WTC11 (cell line): ENCODE measurements around the gene RBMS2. TPM values are rescaled to one million over a fixed set of nuclear protein-coding genes. Genes with fewer than 3 reads are reported as not detected.

Source experiments
- ATAC-seq: fragments of 200-7000 bp; cut with Tn5 transposase; 2 replicates; pipeline ENCODE4 v1.10.0; 2021; ENCODE audit warnings: mild to moderate bottlenecking, moderate library complexity
- CTCF ChIA-PET: fragments of 300-600 bp; sonication (Branson Sonifier 250); formaldehyde crosslinking; loops from one replicate; lab custom pipeline; 2021; ENCODE audit warnings: antibody characterized with exemption; lab: Charles Lee
- POLR2A ChIA-PET: fragments of 350-600 bp; sonication (Branson Sonifier 250); formaldehyde crosslinking; loops from one replicate; lab custom pipeline; 2021; ENCODE audit warnings: antibody characterized with exemption; lab: Charles Lee
- DNase-seq: peaks from one replicate; pipeline ENCODE4 v3.0.0; 2021; ENCODE audit warnings: low spot score
- H3K27ac Mint-ChIP-seq: 2 replicates; pipeline ENCODE4 v1.8.0; 2021; ENCODE audit warnings: mixed read lengths
- H3K27me3 Mint-ChIP-seq: 2 replicates; pipeline ENCODE4 v1.8.0; 2021; ENCODE audit warnings: low read depth, mild to moderate bottlenecking, moderate library complexity, mixed read lengths
- H3K36me3 Mint-ChIP-seq: 2 replicates; pipeline ENCODE4 v1.8.0; 2021; ENCODE audit warnings: mixed read lengths
- H3K4me1 Mint-ChIP-seq: 2 replicates; pipeline ENCODE4 v1.8.0; 2022; ENCODE audit warnings: mixed read lengths
- H3K4me3 Mint-ChIP-seq: 2 replicates; pipeline ENCODE4 v1.8.0; 2021; ENCODE audit warnings: mild to moderate bottlenecking, moderate library complexity, mixed read lengths
- H3K9me3 Mint-ChIP-seq: 2 replicates; pipeline ENCODE4 v1.8.0; 2021; ENCODE audit warnings: mixed read lengths
- AR ChIP-seq: fragments of 250-450 bp; sonication (Bioruptor Pico); IDR thresholded peaks from 2 replicates; pipeline ENCODE4 v1.9.0; 2021; ENCODE audit warnings: mild to moderate bottlenecking
- ARID4B ChIP-seq: sonication (generic); formaldehyde crosslinking; IDR thresholded peaks from 2 replicates; pipeline ENCODE4 v1.8.0; 2023; ENCODE audit warnings: missing genetic modification reagents, mild to moderate bottlenecking, borderline replicate concordance
- HMGXB4 ChIP-seq: sonication (generic); formaldehyde crosslinking; IDR thresholded peaks from 2 replicates; pipeline ENCODE4 v1.8.1; 2023; ENCODE audit warnings: mild to moderate bottlenecking, moderate library complexity, missing genetic modification reagents
- MYBL2 ChIP-seq: sonication (generic); formaldehyde crosslinking; IDR thresholded peaks from 2 replicates; pipeline ENCODE4 v1.8.1; 2023; ENCODE audit warnings: mild to moderate bottlenecking, moderate library complexity, missing genetic modification reagents
- NFATC4 ChIP-seq: fragments of 250-450 bp; sonication (Bioruptor Pico); IDR thresholded peaks from 2 replicates; pipeline ENCODE4 v1.9.0; 2021; ENCODE audit warnings: mild to moderate bottlenecking
- NFE2L1 ChIP-seq: sonication (generic); formaldehyde crosslinking; IDR thresholded peaks from 2 replicates; pipeline ENCODE4 v1.8.1; 2023; ENCODE audit warnings: missing genetic modification reagents
- NR1H2 ChIP-seq: sonication (generic); formaldehyde crosslinking; IDR thresholded peaks from 2 replicates; pipeline ENCODE4 v1.9.0; 2021; ENCODE audit warnings: mild to moderate bottlenecking, moderate library complexity, missing genetic modification reagents
- NR3C1 ChIP-seq: sonication (generic); formaldehyde crosslinking; conservative IDR thresholded peaks from 2 replicates; pipeline ENCODE4 v1.8.1; 2023; ENCODE audit warnings: low read depth, mild to moderate bottlenecking, missing genetic modification reagents
- RORB ChIP-seq: fragments of 250-450 bp; sonication (Bioruptor Pico); IDR thresholded peaks from 2 replicates; pipeline ENCODE4 v1.9.0; 2021; ENCODE audit warnings: mild to moderate bottlenecking
- SP1 ChIP-seq: sonication (generic); formaldehyde crosslinking; conservative IDR thresholded peaks from 2 replicates; pipeline ENCODE4 v1.8.1; 2022; ENCODE audit warnings: missing genetic modification reagents
- TCF7 ChIP-seq: sonication (generic); formaldehyde crosslinking; IDR thresholded peaks from 2 replicates; pipeline ENCODE4 v1.8.0; 2022; ENCODE audit warnings: mild to moderate bottlenecking, low read depth, missing genetic modification reagents, moderate library complexity
- TEAD1 ChIP-seq: sonication (generic); formaldehyde crosslinking; IDR thresholded peaks from 2 replicates; pipeline ENCODE4 v1.8.0; 2022; ENCODE audit warnings: mild to moderate bottlenecking, missing genetic modification reagents
- TEAD4 ChIP-seq: sonication (generic); formaldehyde crosslinking; IDR thresholded peaks from 2 replicates; pipeline ENCODE4 v1.8.0; 2022; ENCODE audit warnings: mild to moderate bottlenecking, missing genetic modification reagents
- TP53 ChIP-seq: sonication (generic); formaldehyde crosslinking; IDR thresholded peaks from 2 replicates; pipeline ENCODE4 v1.8.1; 2023; ENCODE audit warnings: mild to moderate bottlenecking, missing genetic modification reagents
- USF1 ChIP-seq: sonication (generic); formaldehyde crosslinking; IDR thresholded peaks from 2 replicates; pipeline ENCODE4 v1.8.0; 2022; ENCODE audit warnings: mild to moderate bottlenecking, missing genetic modification reagents
- USF2 ChIP-seq: sonication (generic); formaldehyde crosslinking; IDR thresholded peaks from 2 replicates; pipeline ENCODE4 v1.8.1; 2023; ENCODE audit warnings: mild to moderate bottlenecking, missing genetic modification reagents, moderate library complexity
- ZBTB43 ChIP-seq: sonication (generic); formaldehyde crosslinking; IDR thresholded peaks from 2 replicates; pipeline ENCODE4 v1.8.1; 2023; ENCODE audit warnings: mild to moderate bottlenecking, missing genetic modification reagents
- ZMAT4 ChIP-seq: fragments of 250-450 bp; sonication (Bioruptor Pico); IDR thresholded peaks from 2 replicates; pipeline ENCODE4 v1.9.0; 2021; ENCODE audit warnings: mild to moderate bottlenecking
- ZNF232 ChIP-seq: sonication (generic); formaldehyde crosslinking; IDR thresholded peaks from 2 replicates; pipeline ENCODE4 v1.8.0; 2022; ENCODE audit warnings: mild to moderate bottlenecking, missing genetic modification reagents
- ZNF396 ChIP-seq: fragments of 250-450 bp; sonication (Bioruptor Pico); IDR thresholded peaks from 2 replicates; pipeline ENCODE4 v1.8.0; 2021; ENCODE audit warnings: mild to moderate bottlenecking, moderate library complexity, borderline replicate concordance
- ZNF423 ChIP-seq: fragments of 250-450 bp; sonication (Bioruptor Pico); IDR thresholded peaks from 2 replicates; pipeline ENCODE4 v2.1.2; 2022; ENCODE audit warnings: mild to moderate bottlenecking, moderate library complexity
- ZNF425 ChIP-seq: fragments of 250-450 bp; sonication (Bioruptor Pico); conservative IDR thresholded peaks from 2 replicates; pipeline ENCODE4 v1.9.0; 2021; ENCODE audit warnings: mild to moderate bottlenecking
- total RNA-seq: library from RNA; stranded (reverse); gene quantifications from 3 replicates; pipeline ENCODE4 v1.2.3, GENCODE V29; 2021

Gene RBMS2
- total RNA-seq, 1 experiment from 2014 or later = 16.7 TPM

GRCh38 chr12:56636675-56637540, 115.3 kb downstream of the RBMS2 start:
- CTCF ChIA-PET = interaction anchor here (0.6 to 5.3 kb wide), 84 partner anchors 9 to 822 kb away, joined by 3 to 84 read pairs (median 4); partner anchors contain the start of genes ATP5F1B, CNPY2, DNAJC14 and ESYT1
- Mint-ChIP-seq H3K4me1 (peaks cover 42% of the 10 kb centered on the region), H3K27me3 (no peaks in the 10 kb centered on the region), H3K4me3 (peak overlapping the region; percentile 97), H3K9me3 (no peaks in the 10 kb centered on the region), H3K36me3 (peaks cover 37% of the 10 kb centered on the region), H3K27ac (peak overlapping the region; percentile 99)
- DNase-seq (peak; percentile 99), ATAC-seq (peak; percentile 70)
- POLR2A ChIA-PET = interaction anchor here (0.5 to 1.3 kb wide), 19 partner anchors 9 to 509 kb away, joined by 3 to 14 read pairs (median 3); partner anchors contain the start of genes ATP5F1B, ESYT1, GLS2 and LRP1
- TF ChIP-seq ZNF396 (CRISPR knock-in tag) (no peak), RORB (CRISPR knock-in tag) (no peak), MYBL2 (CRISPR knock-in tag) (no peak), USF1 (CRISPR knock-in tag) (no peak), ZNF423 (CRISPR knock-in tag) (no peak), NR1H2 (CRISPR knock-in tag) (no peak), ZNF425 (CRISPR knock-in tag) (0 out of 2 replicates have a peak, but pooled peaks have one; percentile 30), NFATC4 (CRISPR knock-in tag) (no peak), USF2 (CRISPR knock-in tag) (no peak), SP1 (peak; percentile 76), NFE2L1 (CRISPR knock-in tag) (no peak), TP53 (CRISPR knock-in tag) (no peak), AR (CRISPR knock-in tag) (no peak), ZMAT4 (CRISPR knock-in tag) (no peak), HMGXB4 (0 out of 2 replicates have a peak, but pooled peaks have one; percentile 41), TEAD4 (CRISPR knock-in tag) (no peak), TCF7 (CRISPR knock-in tag) (no peak), ZBTB43 (CRISPR knock-in tag) (no peak), ZNF232 (CRISPR knock-in tag) (no peak), NR3C1 (CRISPR knock-in tag) (no peak), TEAD1 (CRISPR knock-in tag) (peak; percentile 9), ARID4B (CRISPR knock-in tag) (no peak)
